Heart left ventricle (tissue), 16 donors: Measurements from ENCODE around the gene EYA4. TPM values are rescaled to one million over a fixed set of nuclear protein-coding genes. Genes with fewer than 3 reads are reported as not detected.

Experiments
- ATAC-seq, 4 donors: fragments of 200-7000 bp; cut with Tn5 transposase; one replicate each; pipeline ENCODE4 v1.9.1; 2020 to 2022; ENCODE audit warnings: moderate library complexity in 4 of 4, mild to moderate bottlenecking in 3 of 4, moderate number of reproducible peaks in 1 of 4
- DNase-seq, 5 donors: peaks; one replicate each; pipeline ENCODE4 v3.0.0-alpha.2; 2020
- H3K27ac ChIP-seq, 12 donors: fragments of 200-600 bp; sonication (generic) in 4 of 12; one replicate each; pipeline versions ENCODE4 v1.5.0 to v1.8.0; 2016 to 2022; ENCODE audit warnings: mild to moderate bottlenecking in 2 of 12
- H3K27me3 ChIP-seq, 9 donors: fragments of 200-600 bp; sonication (generic) in 2 of 9; one replicate each; pipeline versions ENCODE4 v1.5.1 to v1.8.0; 2016 to 2022; ENCODE audit warnings: mild to moderate bottlenecking in 3 of 9
- H3K36me3 ChIP-seq, 9 donors: fragments of 200-600 bp; sonication (generic) in 2 of 9; one replicate each; pipeline versions ENCODE4 v1.5.0 to v1.8.0; 2018 to 2022; ENCODE audit warnings: mild to moderate bottlenecking in 2 of 9
- H3K4me1 ChIP-seq, 12 donors: fragments of 200-600 bp; sonication (generic) in 4 of 12; one replicate each; pipeline versions ENCODE4 v1.5.0 to v1.8.0; 2016 to 2022; ENCODE audit warnings: mild to moderate bottlenecking in 3 of 12
- H3K4me3 ChIP-seq, 12 donors: fragments of 200-600 bp; sonication (generic) in 4 of 12; one replicate each; pipeline versions ENCODE4 v1.5.0 to v1.8.0; 2017 to 2022; ENCODE audit warnings: mild to moderate bottlenecking in 9 of 12, moderate library complexity in 4 of 12
- H3K9me3 ChIP-seq, 12 donors: fragments of 200-600 bp; sonication (generic) in 4 of 12; one replicate each; pipeline versions ENCODE4 v1.5.0 to v1.8.0; 2016 to 2022; ENCODE audit warnings: mild to moderate bottlenecking in 1 of 12
- POLR2A ChIP-seq, 2 donors: fragments of 450-650 bp; IDR thresholded peaks; one replicate each; pipeline ENCODE4 v1.6.1; 2017; ENCODE audit warnings: antibody characterized with exemption in 2 of 2, mild to moderate bottlenecking in 2 of 2, moderate library complexity in 2 of 2
- WGBS, 4 donors: extraction: QIAGEN DNeasy Blood & Tissue Kit in 2 of 4; methylation state at CpG; one replicate each; pipeline versions ENCODE4 v1.1.5 to v1.1.7; 2013 to 2018; 5-methylcytosine and 5-hydroxymethylcytosine counted together
- intact Hi-C, 10 donors: fragments of 100-400 bp; cut with DNase I; formaldehyde crosslinking; loops; one replicate each; pipeline versions ENCODE4 v1.11.1 to v1.14.2; 2022
- polyA plus RNA-seq, 2 donors: library from polyadenylated mRNA; stranded (reverse); fragments of 200-250 nt; gene quantifications; one replicate each; pipeline ENCODE4 v1.2.3, GENCODE V29; 2013
- total RNA-seq, 9 donors: library from RNA; depleted of rRNA in 2 of 9; stranded (reverse); fragments of >200 nt in 2 of 9; fragmentation: NEBNext Ultra II Directional in 3 of 9; extraction: Animal tissue kit (Norgen Biotek cat#: 25700) in 3 of 9; gene quantifications; one replicate each; pipeline versions ENCODE4 v1.1.0 to v1.2.4, GENCODE V29; 2016 to 2023
- TF ChIP-seq, protein P1 (sequence below), 12 donors: fragments of 200-600 bp; sonication (generic) in 4 of 12; IDR thresholded peaks; one replicate each; pipeline versions ENCODE4 v1.5.0 to v1.8.0; 2018 to 2022; ENCODE audit warnings: antibody characterized with exemption in 12 of 12, mild to moderate bottlenecking in 5 of 12
- donor health status: ischemic (EF 13 %, LVEDD 7.1; RV severe dilation, severe dysfunction).
- donor health status: healthy with polysubstance abuse.
- donor health status: DM: no; HTN: yes; CAD: no.
- donor health status: DM: no; HTN: no; CAD: no.
- donor health status: ischemic (EF 25% LVEDD 6.9; RV normal size, moderate dysfunction).
- donor health status: ischemic (EF 25% LVEDD 5.7; RV mildly dilated, moderate dysfunction).
- donor health status: healthy.
- donor health status: DM: yes; HTN: yes; CAD: no.
- donor health status: ischemic (EF 35%, LVEDD 5.7; RV mildly dilated, moderate dysfunction).
- donor health status: nonischemic (EF 11% LVEDD 7.7; RV severe dilation, severe dysfunction).
- donor health status: DM: yes; HTN: yes; CAD: no.
- donor health status: PGD.
- donor health status: ischemic (EF 29% LVEDD 5.4; RV normal size, mild dysfunction).
- donor health status: nonischemic (EF 23%, LVEDD 6.1; RV moderate dilation, normal function).

Gene EYA4
- total and polyA plus RNA-seq, 11 donors, result 3.6 to 29.6 (median 21.7) TPM

GRCh38 chr6:133343220-133343619, 102.1 kb downstream of the EYA4 start:
- intact Hi-C loops, result no loop called here
- DNase-seq (no peak), ATAC-seq (no peak)
- H3K9me3 ChIP-seq, result no peaks in the 10 kb centered on the region
- no peaks in the 10 kb centered on the region for H3K27me3 ChIP-seq
- 63 to 82% (median 68%) methylated on average over 3 of the region's 3 CpGs for WGBS, 4 donors
- no peak overlapping the region for H3K4me3 ChIP-seq
- H3K27ac ChIP-seq, result no peak overlapping the region
- H3K36me3 ChIP-seq, result no peaks in the 10 kb centered on the region
- H3K4me1 ChIP-seq, result peaks cover 0 to 5% (median 0%) of the 10 kb centered on the region in 12 donors
- TF ChIP-seq, protein P1, sequence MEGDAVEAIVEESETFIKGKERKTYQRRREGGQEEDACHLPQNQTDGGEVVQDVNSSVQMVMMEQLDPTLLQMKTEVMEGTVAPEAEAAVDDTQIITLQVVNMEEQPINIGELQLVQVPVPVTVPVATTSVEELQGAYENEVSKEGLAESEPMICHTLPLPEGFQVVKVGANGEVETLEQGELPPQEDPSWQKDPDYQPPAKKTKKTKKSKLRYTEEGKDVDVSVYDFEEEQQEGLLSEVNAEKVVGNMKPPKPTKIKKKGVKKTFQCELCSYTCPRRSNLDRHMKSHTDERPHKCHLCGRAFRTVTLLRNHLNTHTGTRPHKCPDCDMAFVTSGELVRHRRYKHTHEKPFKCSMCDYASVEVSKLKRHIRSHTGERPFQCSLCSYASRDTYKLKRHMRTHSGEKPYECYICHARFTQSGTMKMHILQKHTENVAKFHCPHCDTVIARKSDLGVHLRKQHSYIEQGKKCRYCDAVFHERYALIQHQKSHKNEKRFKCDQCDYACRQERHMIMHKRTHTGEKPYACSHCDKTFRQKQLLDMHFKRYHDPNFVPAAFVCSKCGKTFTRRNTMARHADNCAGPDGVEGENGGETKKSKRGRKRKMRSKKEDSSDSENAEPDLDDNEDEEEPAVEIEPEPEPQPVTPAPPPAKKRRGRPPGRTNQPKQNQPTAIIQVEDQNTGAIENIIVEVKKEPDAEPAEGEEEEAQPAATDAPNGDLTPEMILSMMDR (IDR thresholded peaks at IDR 0.05), result no peak
- TF ChIP-seq POLR2A (IDR thresholded peaks at IDR 0.05), result no peak

- ATAC-seq (no peak), DNase-seq (no peak)
- Histone ChIP-seq H3K9me3 (no peaks in the 10 kb centered on the region), H3K27ac (no peak overlapping the region), H3K4me3 (no peak overlapping the region), H3K4me1 (peaks cover 0 to 15% (median 0%) of the 10 kb centered on the region in 12 donors), H3K36me3 (no peaks in the 10 kb centered on the region), H3K27me3 (no peaks in the 10 kb centered on the region)
- TF ChIP-seq POLR2A (IDR thresholded peaks at IDR 0.05), result no peak
- TF ChIP-seq, protein P1 (IDR thresholded peaks at IDR 0.05), result no peak
- intact Hi-C loops, result no loop called here
- WGBS, 4 donors, result 48 to 68% (median 59%) methylated on average over 3 of the region's 3 CpGs
Measured at GRCh38 chr6:133348846-133349245, 107.7 kb downstream of the EYA4 start.

DNA sequence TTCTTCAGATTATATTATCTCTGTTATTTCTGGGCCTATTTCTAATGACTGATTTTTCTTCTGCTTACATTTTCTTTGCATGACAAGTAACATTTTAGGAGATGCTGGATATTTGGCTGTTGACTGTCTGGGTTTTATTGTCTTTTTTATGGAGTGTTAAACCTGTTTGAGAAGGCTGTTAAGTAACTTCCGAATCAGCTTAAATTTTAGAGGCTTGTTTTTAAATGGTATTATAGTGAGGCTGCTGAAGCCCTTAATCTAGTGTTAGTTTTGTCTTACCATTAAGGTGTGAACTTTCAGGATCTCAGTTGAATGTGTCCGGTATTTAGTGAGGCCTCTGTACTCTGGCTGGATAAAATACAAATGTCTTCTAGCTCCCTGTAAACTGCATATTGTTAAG, 109.8 kb downstream of the EYA4 start:
- no peaks in the 10 kb centered on the region for H3K9me3 ChIP-seq
- intact Hi-C loops, result no loop called here
- ATAC-seq (no peak), DNase-seq (no peak)
- H3K4me1 ChIP-seq, result peaks cover 0 to 15% (median 0%) of the 10 kb centered on the region in 12 donors
- H3K27ac ChIP-seq, result no peak overlapping the region
- WGBS, 4 donors, result 89 to 96% (median 92%) methylated on average over 2 of the region's 2 CpGs
- H3K36me3 ChIP-seq, result no peaks in the 10 kb centered on the region
- H3K4me3 ChIP-seq, result no peak overlapping the region
- no peak for TF ChIP-seq POLR2A (IDR thresholded peaks at IDR 0.05)
- TF ChIP-seq, protein P1 (IDR thresholded peaks at IDR 0.05), result no peak
- no peaks in the 10 kb centered on the region for H3K27me3 ChIP-seq

DNA sequence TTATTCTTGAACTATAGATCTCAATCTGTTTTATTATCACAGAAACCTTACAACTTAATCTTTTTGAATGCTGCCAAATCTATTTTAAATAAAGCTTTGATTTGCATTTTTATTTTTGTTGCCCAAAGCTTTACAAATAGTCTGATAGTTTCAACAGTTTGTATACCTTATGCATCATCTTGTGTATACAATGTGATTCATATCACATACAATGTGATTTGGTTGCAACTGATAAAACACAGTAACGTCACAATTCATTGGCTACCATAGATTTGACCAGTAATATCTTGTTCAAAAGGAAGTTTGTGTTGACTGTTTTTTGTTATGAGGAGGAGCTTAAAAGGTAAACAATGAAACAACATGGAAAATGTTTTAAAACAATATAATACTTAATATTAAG, 110.9 kb downstream of the EYA4 start:
- DNase-seq (no peak), ATAC-seq (no peak)
- peaks cover 0 to 15% (median 0%) of the 10 kb centered on the region in 12 donors for H3K4me1 ChIP-seq
- no peak overlapping the region for H3K4me3 ChIP-seq
- intact Hi-C loops, result no loop called here
- H3K27me3 ChIP-seq, result no peaks in the 10 kb centered on the region
- TF ChIP-seq, protein P1 (IDR thresholded peaks at IDR 0.05), result no peak
- TF ChIP-seq POLR2A (IDR thresholded peaks at IDR 0.05), result no peak
- no peaks in the 10 kb centered on the region for H3K9me3 ChIP-seq
- 68 to 76% (median 75%) methylated on average over 1 of the region's 1 CpG for WGBS, 4 donors
- H3K27ac ChIP-seq, result no peak overlapping the region
- no peaks in the 10 kb centered on the region for H3K36me3 ChIP-seq
